ENCODE results near the gene UBE2E2.

Gene UBE2E2

GRCh38 chr3:23193831-23194230 lies 9.3 kb upstream of the UBE2E2 start:
- H2AFZ ChIP-seq (ENCODE audit: low read length), result no peak overlapping the region
- no peak overlapping the region for H3K4me3 ChIP-seq (ENCODE audit: low read depth, low read length, poor library complexity, severe bottlenecking)
- H3K9ac ChIP-seq (ENCODE audit: low read length), result no peak overlapping the region
- no peaks in the 10 kb centered on the region for H3K27me3 ChIP-seq (ENCODE audit: insufficient read depth, low read length)
- no peaks in the 10 kb centered on the region for H3F3A ChIP-seq (ENCODE audit: insufficient read depth, low read length)
- H3K79me2 ChIP-seq (ENCODE audit: insufficient read depth, low read length), result no peaks in the 10 kb centered on the region
- no peak overlapping the region for H3K4me2 ChIP-seq (ENCODE audit: low read length)
- H3K36me3 ChIP-seq (ENCODE audit: insufficient read depth, low read length), result no peaks in the 10 kb centered on the region
- H3K4me1 ChIP-seq (ENCODE audit: insufficient read depth, low read length, severe bottlenecking), result no peaks in the 10 kb centered on the region
- H4K20me1 ChIP-seq (ENCODE audit: insufficient read depth, low read length), result no peaks in the 10 kb centered on the region
- H3K9me3 ChIP-seq (ENCODE audit: low read length), result no peaks in the 10 kb centered on the region
- TF ChIP-seq, protein P1, sequence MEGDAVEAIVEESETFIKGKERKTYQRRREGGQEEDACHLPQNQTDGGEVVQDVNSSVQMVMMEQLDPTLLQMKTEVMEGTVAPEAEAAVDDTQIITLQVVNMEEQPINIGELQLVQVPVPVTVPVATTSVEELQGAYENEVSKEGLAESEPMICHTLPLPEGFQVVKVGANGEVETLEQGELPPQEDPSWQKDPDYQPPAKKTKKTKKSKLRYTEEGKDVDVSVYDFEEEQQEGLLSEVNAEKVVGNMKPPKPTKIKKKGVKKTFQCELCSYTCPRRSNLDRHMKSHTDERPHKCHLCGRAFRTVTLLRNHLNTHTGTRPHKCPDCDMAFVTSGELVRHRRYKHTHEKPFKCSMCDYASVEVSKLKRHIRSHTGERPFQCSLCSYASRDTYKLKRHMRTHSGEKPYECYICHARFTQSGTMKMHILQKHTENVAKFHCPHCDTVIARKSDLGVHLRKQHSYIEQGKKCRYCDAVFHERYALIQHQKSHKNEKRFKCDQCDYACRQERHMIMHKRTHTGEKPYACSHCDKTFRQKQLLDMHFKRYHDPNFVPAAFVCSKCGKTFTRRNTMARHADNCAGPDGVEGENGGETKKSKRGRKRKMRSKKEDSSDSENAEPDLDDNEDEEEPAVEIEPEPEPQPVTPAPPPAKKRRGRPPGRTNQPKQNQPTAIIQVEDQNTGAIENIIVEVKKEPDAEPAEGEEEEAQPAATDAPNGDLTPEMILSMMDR (IDR thresholded peaks at IDR 0.05; ENCODE audit: low read length), result no peak
- no peak for TF ChIP-seq EZH2 (IDR thresholded peaks at IDR 0.05; ENCODE audit: borderline replicate concordance, low read length)
- H3K9me2 ChIP-seq (ENCODE audit: low read depth, low read length), result no peaks in the 10 kb centered on the region
- no peak overlapping the region for H3K27ac ChIP-seq (ENCODE audit: low read depth, low read length, poor library complexity, severe bottlenecking)

GRCh38 chr3:23198801-23199200 lies 4.3 kb upstream of the UBE2E2 start:
- Histone ChIP-seq H3K9me3 (ENCODE audit: low read length) (no peaks in the 10 kb centered on the region), H3K27ac (ENCODE audit: low read depth, low read length, poor library complexity, severe bottlenecking) (no peak overlapping the region)
- TF ChIP-seq, protein P1 (IDR thresholded peaks at IDR 0.05; ENCODE audit: low read length), result no peak
- no peak for TF ChIP-seq EZH2 (IDR thresholded peaks at IDR 0.05; ENCODE audit: borderline replicate concordance, low read length)

DNA sequence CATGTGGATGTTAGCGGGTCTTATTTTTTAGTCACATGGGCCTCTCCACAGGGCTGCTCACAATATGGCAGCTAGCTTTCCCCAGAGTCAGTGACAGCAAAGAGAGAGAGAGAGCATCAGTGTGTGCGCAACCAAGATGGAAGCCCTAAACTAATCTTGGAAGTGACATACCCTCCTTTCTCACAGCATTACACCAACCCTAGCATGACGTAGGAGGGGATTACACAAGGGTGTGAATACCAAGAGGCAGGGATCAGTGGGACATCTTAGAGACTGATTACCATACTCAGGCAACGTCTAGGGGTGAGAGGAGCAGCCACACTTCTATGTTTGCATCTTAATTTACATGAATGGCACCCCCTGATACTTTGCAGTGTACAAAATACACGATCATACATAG lies 3.5 kb upstream of the UBE2E2 start:
- no peak overlapping the region for H2AFZ ChIP-seq (ENCODE audit: low read length)

More at GRCh38 chr3:23198801-23199200, 4.3 kb upstream of the UBE2E2 start:
- H2AFZ ChIP-seq (ENCODE audit: low read length), result no peak overlapping the region
- no peak overlapping the region for H3K4me3 ChIP-seq (ENCODE audit: low read depth, low read length, poor library complexity, severe bottlenecking)
- no peaks in the 10 kb centered on the region for H3K9me2 ChIP-seq (ENCODE audit: low read depth, low read length)
- H3K36me3 ChIP-seq (ENCODE audit: insufficient read depth, low read length), result no peaks in the 10 kb centered on the region
- no peaks in the 10 kb centered on the region for H3K79me2 ChIP-seq (ENCODE audit: insufficient read depth, low read length)
- no peak overlapping the region for H3K4me2 ChIP-seq (ENCODE audit: low read length)
- H4K20me1 ChIP-seq (ENCODE audit: insufficient read depth, low read length), result no peaks in the 10 kb centered on the region
- peaks cover 4% of the 10 kb centered on the region; the same call in 1 of the 2 replicates for H3K27me3 ChIP-seq (ENCODE audit: insufficient read depth, low read length)
- H3F3A ChIP-seq (ENCODE audit: insufficient read depth, low read length), result no peaks in the 10 kb centered on the region; the same call in 1 of the 2 replicates
- peaks cover 7% of the 10 kb centered on the region for H3K4me1 ChIP-seq (ENCODE audit: insufficient read depth, low read length, severe bottlenecking)
- H3K9ac ChIP-seq (ENCODE audit: low read length), result no peak overlapping the region

More for the DNA sequence above, 3.5 kb upstream of the UBE2E2 start:
- H3K4me1 ChIP-seq (ENCODE audit: insufficient read depth, low read length, severe bottlenecking), result peaks cover 13% of the 10 kb centered on the region
- H3K9me3 ChIP-seq (ENCODE audit: low read length), result no peaks in the 10 kb centered on the region
- peaks cover 4% of the 10 kb centered on the region; the same call in 1 of the 2 replicates for H3K27me3 ChIP-seq (ENCODE audit: insufficient read depth, low read length)
- H3K4me2 ChIP-seq (ENCODE audit: low read length), result no peak overlapping the region
- H3K4me3 ChIP-seq (ENCODE audit: low read depth, low read length, poor library complexity, severe bottlenecking), result no peak overlapping the region
- no peaks in the 10 kb centered on the region for H4K20me1 ChIP-seq (ENCODE audit: insufficient read depth, low read length)
- no peaks in the 10 kb centered on the region for H3K36me3 ChIP-seq (ENCODE audit: insufficient read depth, low read length)
- no peak overlapping the region for H3K9ac ChIP-seq (ENCODE audit: low read length)
- H3F3A ChIP-seq (ENCODE audit: insufficient read depth, low read length), result no peaks in the 10 kb centered on the region; the same call in 1 of the 2 replicates
- TF ChIP-seq, protein P1 (IDR thresholded peaks at IDR 0.05; ENCODE audit: low read length), result no peak
- no peak for TF ChIP-seq EZH2 (IDR thresholded peaks at IDR 0.05; ENCODE audit: borderline replicate concordance, low read length)
- no peak overlapping the region for H3K27ac ChIP-seq (ENCODE audit: low read depth, low read length, poor library complexity, severe bottlenecking)
- no peaks in the 10 kb centered on the region for H3K9me2 ChIP-seq (ENCODE audit: low read depth, low read length)
- H3K79me2 ChIP-seq (ENCODE audit: insufficient read depth, low read length), result peaks cover 6% of the 10 kb centered on the region
